AG09309 (cell line): ENCODE results near the gene GRID1.

Source experiments
- DNase-seq: peaks from one replicate; pipeline ENCODE4 v3.0.0-alpha.2; 2010; ENCODE audit warnings: low read depth
- H3K4me3 ChIP-seq: 2 replicates; pipeline ENCODE4 v1.5.1; 2011; ENCODE audit warnings: mild to moderate bottlenecking, low read depth, low read length, moderate library complexity; ENCODE audit not compliant: control insufficient read depth
- TF ChIP-seq, protein P1 (sequence below): IDR thresholded peaks from 2 replicates; pipeline ENCODE4 v1.5.1; 2011; ENCODE audit warnings: mild to moderate bottlenecking, low read depth, low read length, inconsistent platforms; ENCODE audit not compliant: insufficient read depth, control insufficient read depth; ENCODE audit errors: missing control alignments

GRID1 gene

DNA sequence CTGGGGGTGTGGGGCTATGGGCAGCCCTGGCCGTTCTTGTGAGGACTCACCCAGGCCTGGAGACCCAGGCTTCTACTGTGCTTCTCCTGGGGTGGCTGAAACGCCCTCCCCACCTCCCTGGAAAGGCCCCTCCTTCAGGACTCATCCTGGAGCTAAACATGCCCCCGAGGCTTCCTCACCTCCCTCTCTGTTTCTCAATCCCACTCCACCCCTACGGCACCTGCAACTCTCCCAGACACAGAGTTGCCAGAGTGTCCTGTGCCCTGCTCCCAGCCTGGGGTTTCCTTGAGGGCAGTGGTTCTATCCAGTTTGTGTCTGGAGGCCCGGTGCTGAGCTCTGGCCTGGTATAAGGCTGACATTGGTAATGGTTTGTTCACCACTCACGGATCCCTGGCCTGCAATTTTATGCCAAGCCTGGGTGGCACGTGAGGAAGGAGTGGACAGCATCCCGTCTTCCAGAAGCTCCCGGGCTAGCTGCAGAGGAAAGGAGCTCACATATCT is 68.0 kb downstream of the GRID1 start:
- H3K4me3 ChIP-seq, result no peak overlapping the region
- DNase-seq, result no peak
- TF ChIP-seq, protein P1, sequence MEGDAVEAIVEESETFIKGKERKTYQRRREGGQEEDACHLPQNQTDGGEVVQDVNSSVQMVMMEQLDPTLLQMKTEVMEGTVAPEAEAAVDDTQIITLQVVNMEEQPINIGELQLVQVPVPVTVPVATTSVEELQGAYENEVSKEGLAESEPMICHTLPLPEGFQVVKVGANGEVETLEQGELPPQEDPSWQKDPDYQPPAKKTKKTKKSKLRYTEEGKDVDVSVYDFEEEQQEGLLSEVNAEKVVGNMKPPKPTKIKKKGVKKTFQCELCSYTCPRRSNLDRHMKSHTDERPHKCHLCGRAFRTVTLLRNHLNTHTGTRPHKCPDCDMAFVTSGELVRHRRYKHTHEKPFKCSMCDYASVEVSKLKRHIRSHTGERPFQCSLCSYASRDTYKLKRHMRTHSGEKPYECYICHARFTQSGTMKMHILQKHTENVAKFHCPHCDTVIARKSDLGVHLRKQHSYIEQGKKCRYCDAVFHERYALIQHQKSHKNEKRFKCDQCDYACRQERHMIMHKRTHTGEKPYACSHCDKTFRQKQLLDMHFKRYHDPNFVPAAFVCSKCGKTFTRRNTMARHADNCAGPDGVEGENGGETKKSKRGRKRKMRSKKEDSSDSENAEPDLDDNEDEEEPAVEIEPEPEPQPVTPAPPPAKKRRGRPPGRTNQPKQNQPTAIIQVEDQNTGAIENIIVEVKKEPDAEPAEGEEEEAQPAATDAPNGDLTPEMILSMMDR, result no peak

DNA sequence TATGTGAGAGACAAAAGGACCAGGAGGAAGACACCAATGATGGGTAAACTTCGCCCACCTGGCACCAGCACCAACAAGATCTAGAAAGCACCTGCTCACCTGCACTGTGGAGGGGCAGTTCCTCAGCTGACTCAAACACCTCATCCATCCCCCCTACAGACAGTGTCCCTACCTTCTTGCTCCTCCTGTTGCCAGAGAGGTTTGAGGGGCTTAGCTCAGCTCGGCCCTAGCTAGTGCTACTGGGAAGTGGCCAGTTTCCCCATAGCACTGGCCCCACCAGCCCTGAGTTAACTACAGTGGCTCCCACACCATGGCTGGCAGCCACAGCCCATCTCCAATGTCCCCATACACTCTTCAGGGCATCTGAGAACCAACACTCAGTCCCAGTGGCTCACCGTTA is 70.8 kb downstream of the GRID1 start:
- no peak for DNase-seq
- TF ChIP-seq, protein P1, result no peak
- no peak overlapping the region for H3K4me3 ChIP-seq

DNA sequence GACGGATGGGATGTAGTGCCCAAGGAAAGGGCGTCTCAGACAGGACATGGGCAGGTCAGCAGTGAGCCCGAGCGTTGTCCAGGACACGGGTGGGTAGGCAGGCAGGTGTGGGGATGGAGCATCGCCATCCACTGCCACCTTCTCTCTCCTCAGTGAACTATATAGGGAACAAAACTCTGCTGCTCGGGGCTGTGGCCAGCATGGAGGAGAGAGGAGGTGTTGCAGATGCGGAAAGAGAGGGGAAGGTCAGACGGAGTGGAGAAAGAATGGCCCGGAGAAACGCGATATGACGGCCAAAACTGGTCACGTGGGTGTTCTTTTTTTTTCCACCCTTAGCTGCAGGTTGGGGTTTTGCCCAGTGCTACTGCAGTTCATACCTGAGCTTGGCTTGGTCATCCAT is 71.2 kb downstream of the GRID1 start:
- no peak for DNase-seq
- TF ChIP-seq, protein P1, result no peak
- no peak overlapping the region for H3K4me3 ChIP-seq

DNA sequence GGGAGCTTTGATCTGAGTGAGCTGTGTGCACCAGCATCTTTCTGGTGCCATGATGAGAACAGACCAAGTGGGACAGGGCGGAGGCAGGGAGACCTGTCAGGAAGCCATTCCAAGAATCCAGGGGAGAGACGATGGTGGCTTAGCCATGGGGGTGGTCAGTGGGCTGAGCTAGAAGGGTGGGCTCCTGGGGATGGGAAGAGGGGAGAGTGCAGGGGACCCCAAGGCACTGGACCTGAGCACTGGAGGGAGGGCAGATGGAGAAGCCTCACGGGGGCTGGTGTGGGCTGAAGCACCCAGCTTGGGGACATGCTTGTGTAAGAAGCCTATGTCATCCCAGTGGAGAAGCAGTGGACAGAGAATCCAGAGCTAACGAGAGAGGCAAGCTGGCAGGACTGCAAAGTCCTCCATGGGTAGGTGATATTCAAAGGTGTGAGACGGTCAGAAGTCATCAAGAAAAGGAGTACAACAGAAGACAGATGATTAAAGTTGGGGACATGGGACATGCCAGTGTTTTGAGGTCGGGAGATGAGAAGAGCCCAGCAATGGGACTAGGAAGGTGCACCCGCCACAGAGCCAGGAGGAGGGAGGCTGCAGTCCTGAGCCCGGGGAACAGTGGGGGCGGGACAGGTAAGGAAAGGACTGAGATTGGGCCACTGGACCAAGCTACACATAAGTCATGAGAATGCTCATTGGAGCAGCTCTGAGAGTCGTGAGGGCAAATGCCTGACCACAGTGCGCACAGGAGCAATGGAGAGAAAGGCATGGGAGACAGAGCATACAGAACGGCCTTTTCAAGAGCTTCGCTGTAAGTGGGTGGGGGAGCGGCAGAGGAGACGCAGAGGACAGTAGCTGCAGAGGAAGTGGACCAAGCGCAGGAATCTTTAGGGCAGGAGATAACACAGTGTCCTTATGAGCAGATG is 72.0 kb downstream of the GRID1 start:
- H3K4me3 ChIP-seq, result no peak overlapping the region
- TF ChIP-seq, protein P1, result no peak
- no peak for DNase-seq

DNA sequence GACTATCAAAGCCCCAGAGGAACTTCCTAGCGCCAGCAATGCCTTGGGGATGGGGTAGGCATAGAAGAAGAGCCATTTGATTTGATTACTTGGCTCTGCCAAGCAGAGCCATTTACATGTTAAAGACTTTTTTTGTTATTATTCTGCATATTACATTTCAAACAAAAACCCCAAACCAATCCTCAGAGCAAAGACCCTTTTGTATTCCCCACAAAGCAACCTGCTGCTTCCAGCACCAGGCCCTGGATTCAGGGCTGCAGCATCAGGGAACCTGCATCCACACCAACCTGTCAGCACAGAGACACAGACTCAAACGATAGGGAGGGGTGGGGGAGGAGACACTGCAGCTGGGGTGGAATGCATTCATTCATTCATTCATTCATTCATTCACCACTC is 73.2 kb downstream of the GRID1 start:
- H3K4me3 ChIP-seq, result no peak overlapping the region
- DNase-seq, result no peak
- TF ChIP-seq, protein P1, result no peak

DNA sequence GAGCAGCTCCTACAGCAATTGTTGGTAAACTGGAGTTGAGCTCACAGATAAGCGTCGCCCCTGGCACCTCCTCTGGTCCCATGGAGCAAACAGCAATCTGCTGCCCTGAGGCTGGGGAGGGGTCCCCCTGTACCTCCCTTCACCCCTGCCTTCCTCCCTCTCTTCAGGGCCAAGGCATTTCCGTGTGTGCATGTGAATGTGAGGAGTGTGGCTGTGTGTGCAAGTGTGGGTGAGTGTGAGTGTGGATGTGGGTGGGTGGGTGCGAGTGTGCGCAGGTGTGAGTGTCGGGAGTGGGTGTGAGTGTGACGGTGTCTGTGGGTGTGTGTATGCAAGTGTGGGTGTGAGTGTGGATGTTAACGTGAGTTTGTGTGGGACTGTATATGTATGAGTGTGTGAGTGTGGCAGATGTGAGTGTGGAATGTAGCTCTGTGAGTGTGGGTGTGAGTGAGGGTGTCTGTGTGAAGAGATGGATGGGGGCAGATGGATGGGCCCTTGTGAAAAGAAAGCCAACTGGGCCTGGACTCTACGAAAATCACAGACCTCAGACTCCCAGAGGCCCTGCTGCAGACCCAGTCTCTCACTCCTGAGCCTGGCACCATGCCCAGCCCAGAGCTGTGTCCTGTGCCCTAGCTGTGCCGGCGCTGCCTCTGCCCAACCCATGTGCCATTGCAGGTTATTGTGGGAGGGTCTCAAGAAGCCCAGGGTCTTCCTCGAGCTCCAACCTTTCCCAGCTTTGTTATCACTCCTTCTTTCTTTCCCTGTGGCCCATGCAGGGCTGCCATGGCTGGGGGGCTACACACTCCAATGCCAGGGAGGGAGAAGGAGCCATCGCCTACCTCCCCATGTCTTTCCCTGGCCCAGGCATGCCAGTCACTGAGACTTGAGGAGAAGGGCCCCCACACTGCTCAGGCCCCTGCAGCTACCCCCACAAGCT is 73.9 kb downstream of the GRID1 start:
- TF ChIP-seq, protein P1, result no peak
- no peak for DNase-seq
- H3K4me3 ChIP-seq, result no peak overlapping the region
